OCI-LY3 (cell line): ENCODE results near the gene GFER.

ENCODE experiments used
- CTCF ChIP-seq: fragments of 200-600, 300-600 bp; sonication (generic); IDR thresholded peaks from 2 replicates; pipeline ENCODE4 v1.5.1; 2014; ENCODE audit warnings: antibody characterized with exemption, low read length, low read depth
- EZH2phosphoT487 ChIP-seq: fragments of 200-600 bp; shearing (Covaris generic); IDR thresholded peaks from 2 replicates; pipeline ENCODE4 v1.6.1; 2018; ENCODE audit warnings: antibody characterized with exemption, mixed run types, low read depth

GRCh38 chr16:2028146-2028545 lies 44.2 kb downstream of the GFER start:
- TF ChIP-seq CTCF (no peak), EZH2phosphoT487 (no peak)
